GM18526 (cell line): ENCODE data around the gene TCP11.

ENCODE experiments used
- POLR2A ChIP-seq: IDR thresholded peaks from 3 replicates; pipeline ENCODE4 v1.6.1; 2011; ENCODE audit not compliant: insufficient read length; ENCODE audit errors: extremely low read depth

Gene TCP11

DNA sequence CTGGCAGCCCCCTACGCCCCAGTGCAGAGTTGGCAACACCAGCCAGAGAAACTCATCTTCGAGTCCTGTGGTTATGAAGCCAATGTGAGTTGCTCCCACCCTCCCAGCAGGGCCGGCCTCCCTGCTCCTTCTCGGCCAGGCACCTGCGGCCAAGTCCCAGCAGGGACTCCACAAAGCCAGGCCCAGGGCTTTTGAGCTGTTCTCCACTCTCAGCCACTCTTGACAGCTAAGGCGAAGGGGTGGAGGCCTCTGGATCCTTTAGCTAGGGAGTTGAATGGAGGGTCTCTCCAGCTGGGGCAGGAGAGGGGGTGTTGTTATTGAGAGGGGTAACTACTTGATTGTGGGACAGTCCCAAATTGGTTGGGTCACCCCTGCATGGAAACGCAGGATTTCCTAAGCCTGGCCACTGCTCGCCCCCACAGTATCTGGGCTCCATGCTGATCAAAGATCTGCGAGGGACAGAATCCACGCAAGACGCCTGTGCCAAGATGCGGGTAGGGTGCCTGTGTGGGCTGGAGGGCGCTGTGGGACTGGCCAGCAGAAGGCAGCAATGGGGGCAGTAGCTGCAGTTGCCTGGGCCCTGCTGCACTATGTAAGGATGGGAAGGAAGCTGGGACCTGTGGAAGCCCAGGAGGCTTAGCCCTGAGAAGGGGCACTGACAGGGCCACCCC, 58.3 kb downstream of the TCP11 start:
- TF ChIP-seq POLR2A = no peak

- no peak for TF ChIP-seq POLR2A
Observed at GRCh38 chr6:35082046-35082732, 59.0 kb downstream of the TCP11 start.

GRCh38 chr6:35081426-35081851, 59.7 kb downstream of the TCP11 start:
- no peak for TF ChIP-seq POLR2A

- no peak for TF ChIP-seq POLR2A
Observed at GRCh38 chr6:35080821-35081425, 60.2 kb downstream of the TCP11 start.

DNA sequence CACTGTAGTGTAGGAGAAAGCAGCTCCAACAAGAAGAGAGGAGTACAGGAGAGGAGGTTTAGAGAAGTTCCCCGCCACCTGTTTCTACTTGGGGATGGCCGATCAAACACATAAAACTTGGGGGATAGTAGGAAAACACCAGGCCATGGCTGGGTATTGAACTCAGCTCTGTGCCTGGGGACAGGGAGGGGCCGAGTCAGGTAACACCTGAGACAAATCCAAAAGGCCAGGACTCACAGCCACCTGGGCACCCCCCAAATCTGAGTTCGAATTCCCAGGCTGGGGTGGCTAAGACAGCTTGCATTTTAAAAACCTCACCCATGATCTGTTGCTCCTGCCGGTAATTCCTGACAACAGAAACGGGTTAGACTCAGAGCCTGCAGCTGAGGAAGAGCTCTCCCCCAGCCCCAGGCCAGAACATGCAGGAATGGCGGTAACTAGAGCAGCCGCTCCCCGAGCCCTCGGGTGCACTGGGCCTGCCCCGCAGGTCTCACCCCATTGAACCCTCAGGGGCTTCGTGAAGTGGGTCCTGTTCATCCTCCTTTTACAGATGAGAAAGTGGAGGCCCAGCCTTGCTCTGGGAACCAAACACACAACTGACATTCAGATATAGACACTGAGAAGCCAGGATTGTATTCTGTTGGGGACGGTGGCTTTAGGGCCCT, 61.0 kb downstream of the TCP11 start:
- TF ChIP-seq POLR2A = no peak

- no peak for TF ChIP-seq POLR2A
Observed at GRCh38 chr6:35079311-35080000, 61.7 kb downstream of the TCP11 start.

GRCh38 chr6:35078896-35079295, 62.2 kb downstream of the TCP11 start:
- TF ChIP-seq POLR2A = no peak

- TF ChIP-seq POLR2A = no peak
Observed at GRCh38 chr6:35078226-35078850, 62.8 kb downstream of the TCP11 start.

- TF ChIP-seq POLR2A = no peak
Observed at GRCh38 chr6:35077713-35078105, 63.4 kb downstream of the TCP11 start.

DNA sequence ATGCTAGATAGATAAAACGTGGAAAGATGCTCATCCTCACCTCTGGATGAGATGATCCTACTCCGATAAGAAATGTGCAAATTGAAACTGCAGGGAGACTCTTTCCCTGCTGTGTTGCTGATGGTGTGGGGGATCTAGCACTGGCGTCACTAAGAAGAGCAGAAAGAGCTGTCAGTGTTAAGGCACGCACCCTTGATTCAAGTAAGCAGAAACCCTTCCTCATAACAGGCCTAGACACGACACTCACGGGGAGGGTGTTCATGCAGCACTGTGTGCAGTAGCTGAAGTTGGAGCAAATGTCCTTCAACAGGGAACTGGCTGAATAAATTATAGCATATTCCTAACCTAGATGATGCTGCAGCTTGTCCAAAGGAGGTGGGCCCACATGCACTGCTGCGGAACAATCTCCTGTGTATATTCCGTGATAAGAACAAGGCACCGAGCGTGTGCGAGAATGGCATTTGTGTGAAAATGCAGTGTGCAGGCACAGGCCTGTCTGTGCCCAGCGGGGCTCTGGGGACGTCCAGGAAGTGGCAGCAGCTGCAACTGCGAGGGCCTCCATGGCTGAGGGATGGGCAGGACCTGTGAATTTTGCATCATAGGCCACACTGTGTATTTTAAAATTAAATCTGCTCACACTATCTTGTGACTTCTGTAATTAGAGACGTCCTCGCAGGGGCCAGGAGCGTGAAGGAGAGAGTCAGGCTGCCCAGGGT, 64.0 kb downstream of the TCP11 start:
- no peak for TF ChIP-seq POLR2A

DNA sequence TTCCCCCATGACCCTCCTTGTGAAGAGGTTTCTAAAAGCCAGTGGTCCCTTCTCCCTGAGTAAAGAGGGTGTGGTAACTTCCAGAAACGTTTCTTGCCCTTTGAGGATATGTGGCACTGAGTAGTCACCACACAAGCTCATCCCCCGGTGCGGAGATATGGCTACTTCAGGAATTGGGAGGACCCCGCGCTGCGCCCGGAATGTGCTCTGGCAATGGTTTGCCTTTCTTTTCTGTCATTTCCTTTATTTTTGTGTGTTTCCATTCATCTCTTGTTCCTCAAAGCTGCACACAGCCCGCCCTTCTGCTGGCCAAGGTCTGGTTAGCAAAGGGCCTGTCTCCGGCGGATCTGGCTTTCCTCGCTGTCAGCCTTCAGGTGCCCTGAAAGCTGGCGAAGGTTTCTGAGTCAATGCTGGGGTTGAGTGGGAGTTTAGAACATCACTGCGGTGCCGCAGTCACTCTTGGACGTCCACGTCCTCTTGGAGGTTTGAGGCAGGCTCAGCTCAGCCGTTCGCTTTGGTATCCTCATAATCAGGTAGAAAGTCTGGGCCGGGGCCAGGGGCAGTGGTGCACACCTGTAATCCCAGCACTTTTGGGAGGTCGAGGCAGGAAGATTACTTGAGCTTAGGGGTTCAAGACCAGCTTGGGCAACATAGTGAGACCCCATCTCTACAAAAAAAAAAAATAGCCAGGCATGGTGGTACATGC, 67.2 kb downstream of the TCP11 start:
- TF ChIP-seq POLR2A = no peak

GRCh38 chr6:35073211-35073610, 67.9 kb downstream of the TCP11 start:
- no peak for TF ChIP-seq POLR2A

DNA sequence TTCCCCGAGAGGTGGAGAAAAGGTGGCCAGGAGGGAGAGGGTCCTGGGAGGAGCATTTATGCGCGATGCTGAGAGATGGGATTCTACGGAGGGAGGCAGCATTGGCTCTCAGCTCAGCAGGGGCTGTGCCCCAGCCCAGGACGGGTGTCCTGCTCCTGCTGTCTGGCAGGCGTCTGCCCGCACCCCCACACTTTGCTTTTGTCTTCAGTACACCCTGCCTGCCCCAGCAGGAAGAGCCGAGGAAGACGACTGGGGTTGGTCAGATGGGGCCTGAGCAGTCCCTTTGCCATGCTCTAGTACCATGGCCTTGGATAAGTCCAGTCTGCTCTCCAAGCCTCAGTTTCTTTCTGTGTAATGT, 68.5 kb downstream of the TCP11 start:
- TF ChIP-seq POLR2A = no peak
